ENCODE data around the gene SLC44A5.
"Not testable (repeated sequence)": the region's sequence is repeated elsewhere in the genome, so short reads cannot be mapped to it uniquely, and the experiment has no call there.

SLC44A5 gene

GRCh38 chr1:75614399-75614756 lies 3.5 kb upstream of the SLC44A5 start:
- TF ChIP-seq CTCF (IDR thresholded peaks at IDR 0.05; ENCODE audit: borderline replicate concordance, insufficient read depth, low read depth, low read length): no peak
- H3K4me3 ChIP-seq (ENCODE audit: low read depth, low read length): no peak overlapping the region

GRCh38 chr1:75613916-75614315 lies 3.0 kb upstream of the SLC44A5 start:
- H3K4me3 ChIP-seq (ENCODE audit: low read depth, low read length): no peak overlapping the region
- TF ChIP-seq CTCF (IDR thresholded peaks at IDR 0.05; ENCODE audit: borderline replicate concordance, insufficient read depth, low read depth, low read length): no peak

GRCh38 chr1:75612976-75613375 lies 2.1 kb upstream of the SLC44A5 start:
- TF ChIP-seq CTCF (IDR thresholded peaks at IDR 0.05; ENCODE audit: borderline replicate concordance, insufficient read depth, low read depth, low read length): no peak
- H3K4me3 ChIP-seq (ENCODE audit: low read depth, low read length): no peak overlapping the region

DNA sequence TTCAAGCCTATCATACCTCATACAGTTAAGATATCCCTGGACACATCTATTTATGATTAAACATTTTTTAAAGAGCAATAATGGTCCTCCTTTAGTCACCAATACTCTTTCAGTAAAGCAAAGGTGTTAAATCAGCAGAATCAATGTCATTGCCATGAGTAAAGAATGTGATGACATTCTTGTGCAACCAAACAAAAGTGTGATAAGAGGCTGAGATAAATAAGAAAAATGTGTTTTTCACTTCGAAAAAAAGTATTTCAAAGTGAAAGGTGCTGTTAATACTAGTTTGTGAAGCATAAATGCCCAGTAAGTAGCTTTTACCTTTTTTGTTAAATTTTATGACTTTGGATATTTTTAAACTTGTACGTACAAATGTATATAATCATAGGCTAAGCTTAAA lies 8.4 kb downstream of the SLC44A5 start:
- H3K4me3 ChIP-seq (ENCODE audit: low read depth, low read length): no peak overlapping the region
- TF ChIP-seq CTCF (IDR thresholded peaks at IDR 0.05; ENCODE audit: borderline replicate concordance, insufficient read depth, low read depth, low read length): no peak

GRCh38 chr1:75600781-75601180 lies 10.1 kb downstream of the SLC44A5 start:
- H3K4me3 ChIP-seq (ENCODE audit: low read depth, low read length): no peak overlapping the region
- TF ChIP-seq CTCF (IDR thresholded peaks at IDR 0.05; ENCODE audit: borderline replicate concordance, insufficient read depth, low read depth, low read length): no peak

DNA sequence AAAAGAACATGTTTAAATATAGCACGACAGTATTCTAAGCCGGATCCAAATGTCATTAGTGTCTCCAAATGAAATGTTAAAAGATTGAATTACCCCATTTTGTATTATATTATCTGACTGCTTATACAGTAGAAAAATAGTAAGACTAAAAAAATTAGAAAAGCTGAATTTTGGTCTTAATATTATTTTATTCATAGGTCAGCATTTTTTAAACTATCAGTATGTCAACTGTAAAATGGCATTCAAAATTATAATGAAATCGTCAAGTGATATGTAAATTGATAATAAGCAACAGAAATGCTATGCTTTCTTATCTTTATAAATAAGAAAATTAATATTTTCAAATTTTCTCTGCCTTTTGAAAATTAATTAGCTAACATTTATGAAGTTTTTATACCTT lies 16.6 kb downstream of the SLC44A5 start:
- TF ChIP-seq CTCF (IDR thresholded peaks at IDR 0.05; ENCODE audit: borderline replicate concordance, insufficient read depth, low read depth, low read length): no peak
- H3K4me3 ChIP-seq (ENCODE audit: low read depth, low read length): no peak overlapping the region

- not testable (repeated sequence) for H3K4me3 ChIP-seq (ENCODE audit: low read depth, low read length)
Observed at GRCh38 chr1:75593457-75593856, 17.5 kb downstream of the SLC44A5 start.

GRCh38 chr1:75589637-75590036 lies 21.3 kb downstream of the SLC44A5 start:
- no peak overlapping the region for H3K4me3 ChIP-seq (ENCODE audit: low read depth, low read length)
- no peak for TF ChIP-seq CTCF (IDR thresholded peaks at IDR 0.05; ENCODE audit: borderline replicate concordance, insufficient read depth, low read depth, low read length)
